PC-3 (cell line): ENCODE data around the gene KAT6B.

Experiments used
- CTCF ChIP-seq: fragments of 300-600 bp; sonication (generic); conservative IDR thresholded peaks from 2 replicates; pipeline ENCODE4 v1.5.1; 2017; ENCODE audit warnings: antibody characterized with exemption, low read depth, mild to moderate bottlenecking, low read length
- EZH2 ChIP-seq: fragments of 300-600 bp; sonication (generic); IDR thresholded peaks from one replicate; pipeline ENCODE4 v1.6.1; 2017; ENCODE audit warnings: antibody characterized with exemption, mild to moderate bottlenecking, low read length; ENCODE audit not compliant: unreplicated experiment
- EZH2phosphoT487 ChIP-seq: fragments of 300-600 bp; sonication (generic); IDR thresholded peaks from 2 replicates; pipeline ENCODE4 v1.6.1; 2018; ENCODE audit warnings: mild to moderate bottlenecking, antibody characterized with exemption, low read length, borderline replicate concordance

- TF ChIP-seq CTCF (no peak), EZH2 (no peak), EZH2phosphoT487 (no peak)
Observed at GRCh38 chr10:74949843-74950765, 123.7 kb downstream of the KAT6B start.
